ENCODE results near the gene CRYGA.

The CRYGA gene

GRCh38 chr2:208163489-208163888 lies at the start of gene CRYGA:
Gene CRYGA (minus strand): TSS chr2:208163589. CDS start chr2:208163556, 33 bp downstream.
- no peak for DNase-seq

DNA sequence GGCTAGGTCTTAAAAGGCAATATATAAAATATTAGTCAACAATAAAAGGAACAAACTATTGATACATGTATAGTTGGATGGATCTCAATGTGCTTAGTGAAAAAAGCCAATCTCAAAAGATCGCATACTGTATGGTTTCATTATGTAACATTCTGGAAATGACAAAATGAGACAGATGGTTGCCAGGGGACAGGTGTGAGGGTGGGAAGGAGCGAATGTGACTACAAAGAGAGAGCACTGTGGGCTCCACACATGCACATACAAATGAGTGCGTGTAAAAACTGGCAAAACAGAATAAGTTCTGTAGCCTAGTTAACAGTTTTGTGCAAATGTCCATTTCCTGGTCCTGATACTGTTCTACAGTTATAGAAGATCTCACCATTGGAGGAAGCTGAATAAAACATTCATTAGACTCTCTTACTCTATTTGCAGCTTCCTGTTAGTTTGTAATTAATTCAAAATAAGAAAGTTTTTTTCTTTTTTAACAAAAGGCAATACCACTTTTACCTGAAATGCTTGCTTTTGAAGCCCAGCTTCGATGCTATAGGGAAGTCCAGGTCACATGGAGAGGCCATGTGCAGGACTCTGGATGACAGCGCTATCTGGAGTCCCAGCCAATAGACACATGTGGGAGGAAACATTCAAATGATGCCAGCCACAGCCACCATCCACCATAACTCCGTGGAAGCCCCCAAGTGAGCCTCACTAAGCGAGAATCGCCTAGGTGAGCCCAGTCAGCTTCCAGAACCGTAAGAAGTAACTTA lies 47.5 kb upstream of the CRYGA start:
- DNase-seq, result no peak

DNA sequence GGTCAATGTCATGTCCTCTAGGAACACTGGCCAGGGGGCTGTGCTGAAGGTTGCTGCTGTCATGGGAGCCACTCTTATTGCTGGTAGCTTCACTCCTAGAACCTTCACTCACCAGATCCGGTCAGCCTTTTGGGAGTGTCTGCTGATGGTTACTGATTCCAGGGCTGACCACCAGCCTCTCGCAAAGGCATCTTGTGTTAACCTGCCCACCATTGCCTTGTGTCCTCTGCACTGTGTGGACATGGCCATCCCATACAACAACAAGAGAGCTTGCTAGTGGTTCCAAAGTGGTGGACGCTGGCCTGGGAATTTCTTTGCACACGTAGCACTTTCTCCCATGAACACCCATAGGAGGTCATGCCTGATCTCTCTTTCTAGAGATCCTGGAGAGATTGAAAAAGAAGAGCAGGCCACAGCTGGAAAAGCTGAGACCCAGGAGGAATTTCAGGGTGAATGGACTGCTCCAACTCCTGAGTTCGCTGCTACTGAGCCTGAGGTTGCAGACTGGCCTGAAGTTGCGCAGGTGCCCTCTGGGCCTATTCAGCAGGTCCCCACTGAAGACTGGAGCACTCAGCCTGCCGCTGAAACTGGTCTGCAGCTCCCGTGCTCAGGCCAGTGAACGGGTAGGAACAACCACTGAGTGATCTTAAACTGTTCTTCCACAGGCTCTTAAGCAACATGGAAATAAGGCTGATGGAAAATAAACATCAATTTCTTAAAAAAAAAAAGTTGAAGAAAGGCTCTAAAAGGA lies 45.1 kb upstream of the CRYGA start:
- no peak for DNase-seq

- DNase-seq, result no peak
These were observed 44.4 kb upstream of the CRYGA start for GRCh38 chr2:208207769-208208168.

DNA sequence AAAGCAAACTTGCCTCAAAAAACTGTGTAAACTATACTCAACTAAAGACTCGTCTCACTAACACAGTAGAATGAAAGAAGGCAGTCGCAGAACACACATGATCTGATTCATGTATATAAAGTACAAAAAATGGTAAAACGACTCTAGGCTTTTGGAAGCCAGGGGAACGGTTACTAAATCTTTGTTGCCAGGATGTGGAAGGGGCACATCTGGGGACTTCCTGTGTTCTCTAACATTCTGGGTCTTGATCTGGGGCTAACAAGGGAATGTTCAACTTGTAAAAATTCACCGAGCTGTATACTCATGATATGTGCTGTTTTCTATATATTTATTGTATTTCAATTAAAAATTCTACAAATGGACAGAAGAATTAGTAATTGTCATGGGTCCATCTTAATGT lies 40.8 kb upstream of the CRYGA start:
- DNase-seq, result no peak

DNA sequence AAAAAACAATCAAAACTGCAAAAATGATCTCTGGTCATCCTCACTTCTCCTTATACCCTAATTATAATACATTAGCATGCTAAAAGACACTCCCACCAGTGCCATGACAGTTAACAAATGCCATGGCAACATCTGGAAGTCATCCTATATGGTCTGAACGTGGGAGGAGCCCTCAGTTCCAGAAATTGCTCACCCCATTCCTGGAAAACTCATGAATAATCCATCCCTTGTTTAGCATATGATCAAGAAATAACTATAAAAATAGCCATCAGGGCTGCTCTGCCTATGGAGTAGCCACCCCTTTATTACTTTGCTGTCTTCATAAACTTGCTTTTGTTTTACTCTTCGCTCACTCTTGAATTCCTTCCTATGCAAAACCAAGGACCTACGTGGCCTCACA lies 32.1 kb upstream of the CRYGA start:
- DNase-seq, result peak; percentile 26

- DNase-seq, result no peak
These were observed 29.3 kb upstream of the CRYGA start for GRCh38 chr2:208192611-208193236.

- DNase-seq, result no peak
These were observed 26.6 kb upstream of the CRYGA start, which contains the start of gene C2orf80 for GRCh38 chr2:208189810-208190503. Gene C2orf80 (minus strand): TSS chr2:208190030. CDS start chr2:208186986, 3,044 bp downstream.

- no peak for DNase-seq
These were observed 25.9 kb upstream of the CRYGA start for GRCh38 chr2:208189069-208189809.

DNA sequence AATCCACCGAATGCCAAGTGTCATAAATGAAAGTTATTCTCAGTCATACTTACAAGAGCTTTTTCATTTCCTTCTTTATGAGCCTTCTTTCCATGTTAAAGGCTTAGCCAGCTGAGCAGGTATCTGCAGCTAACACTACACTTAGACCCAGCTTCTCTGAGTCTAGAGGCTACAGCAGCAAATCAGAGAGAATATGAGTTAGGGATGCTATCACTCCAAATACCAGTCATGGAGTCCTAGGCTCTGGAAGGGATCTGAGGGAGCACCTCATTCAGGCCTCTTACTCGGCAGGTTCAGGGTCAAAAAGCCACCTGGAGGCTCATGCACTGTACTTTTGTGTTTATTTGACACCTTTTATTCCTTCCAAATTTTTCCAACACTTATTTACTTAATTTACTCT lies 23.5 kb upstream of the CRYGA start:
- no peak for DNase-seq

- no peak for DNase-seq
These were observed 23.1 kb upstream of the CRYGA start for GRCh38 chr2:208186465-208186864.

- no peak for DNase-seq
These were observed 20.8 kb upstream of the CRYGA start for GRCh38 chr2:208183972-208184705.

DNA sequence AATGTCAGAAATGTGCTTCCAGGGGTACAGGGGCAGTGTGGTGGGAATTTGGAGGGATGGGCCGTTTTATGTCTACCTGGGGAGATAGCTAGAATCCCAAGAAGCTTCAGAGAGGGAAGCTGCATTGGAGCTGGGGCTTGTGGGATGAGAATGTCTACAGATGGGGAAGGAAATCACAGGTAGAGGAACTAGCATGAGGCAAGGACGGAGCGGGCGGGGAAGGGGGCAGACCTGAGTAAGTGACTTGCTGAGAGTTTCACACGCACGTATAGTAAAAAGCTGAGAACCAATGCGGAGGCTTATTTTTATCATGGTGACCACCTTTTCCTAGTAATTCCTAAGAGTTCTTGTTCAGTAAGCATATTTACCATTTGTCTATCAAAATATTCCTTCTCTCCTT lies 20.1 kb upstream of the CRYGA start:
- DNase-seq, result no peak

GRCh38 chr2:208182835-208183234 lies 19.4 kb upstream of the CRYGA start:
- no peak for DNase-seq

DNA sequence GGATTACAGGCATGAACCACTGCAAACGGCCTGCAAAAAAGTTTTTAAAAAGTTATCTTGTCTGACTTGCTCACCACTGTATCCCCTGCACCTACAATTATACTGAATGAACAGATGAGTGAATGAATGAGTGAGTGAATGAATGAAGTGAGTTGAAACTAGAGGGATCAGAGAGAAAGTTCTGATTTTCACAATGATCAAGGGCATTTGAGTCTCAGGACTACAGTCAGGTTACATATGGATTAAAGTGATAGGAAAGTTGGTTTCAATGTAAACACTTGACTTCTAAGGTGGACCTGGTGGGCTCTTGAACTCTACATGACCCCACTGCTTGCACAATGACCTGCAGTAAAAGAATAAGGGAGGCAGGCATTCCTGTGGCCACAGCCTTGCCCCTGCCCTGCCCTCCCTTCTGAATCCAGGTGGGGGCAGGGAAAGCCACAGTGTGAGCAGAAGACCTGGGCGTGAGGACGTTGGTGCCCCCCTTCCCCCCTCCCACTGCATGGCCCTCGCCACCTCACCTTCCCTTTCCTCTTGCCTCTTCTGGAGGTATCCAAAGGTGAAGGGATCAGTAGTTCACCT lies 15.7 kb upstream of the CRYGA start:
- no peak for DNase-seq

DNA sequence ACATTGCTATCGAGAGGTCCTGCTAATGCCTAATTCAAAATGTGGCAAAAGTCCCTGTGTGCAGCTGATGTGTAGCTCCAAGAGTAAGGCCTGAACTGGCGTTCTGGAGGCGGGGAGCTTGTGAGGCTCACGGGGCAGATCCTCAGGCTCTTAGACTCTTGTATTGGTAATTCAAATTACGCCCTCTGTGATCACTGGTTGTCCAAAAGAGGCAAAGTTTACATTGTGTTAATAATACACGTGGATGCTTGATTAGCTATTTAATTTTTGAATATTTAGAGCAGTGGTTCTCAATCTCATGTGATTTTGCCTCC lies 12.4 kb upstream of the CRYGA start:
- no peak for DNase-seq

- peak; percentile 81 for DNase-seq
These were observed 11.9 kb upstream of the CRYGA start for GRCh38 chr2:208175069-208175839.

- no peak for DNase-seq
These were observed 10.8 kb upstream of the CRYGA start for GRCh38 chr2:208174144-208174543.

GRCh38 chr2:208172125-208172524 lies 8.7 kb upstream of the CRYGA start:
- DNase-seq, result no peak

- no peak for DNase-seq
These were observed 1.8 kb upstream of the CRYGA start for GRCh38 chr2:208164951-208165755.

All from HCEC 1CT (cell line).